Neutrophil (primary cell): ENCODE results near the gene MTREX.

ENCODE experiments used
- H3K27ac ChIP-seq: fragments of 200-600 bp; sonication (generic); 2 replicates; pipeline ENCODE4 v1.5.1; 2016; ENCODE audit warnings: mild to moderate bottlenecking, moderate library complexity
- H3K27me3 ChIP-seq: fragments of 200-600 bp; sonication (generic); 2 replicates; pipeline ENCODE4 v1.6.0; 2016; ENCODE audit warnings: mild to moderate bottlenecking
- H3K36me3 ChIP-seq: fragments of 200-600 bp; sonication (generic); 2 replicates; pipeline ENCODE4 v1.5.1; 2017
- H3K4me1 ChIP-seq, 2 experiments: fragments of 200-600 bp in 1 of 2; sonication (generic) in 1 of 2; 1 replicate in 1 of 2; 2 replicates in 1 of 2; pipeline versions ENCODE4 v1.5.1 to v1.6.1; 2013 to 2016; ENCODE audit warnings: low read depth in 1 of 2, low read length in 1 of 2, mild to moderate bottlenecking in 1 of 2, moderate library complexity in 1 of 2; ENCODE audit not compliant: control insufficient read depth in 1 of 2, insufficient read depth in 1 of 2
- H3K4me3 ChIP-seq, 2 experiments: fragments of 200-600 bp in 1 of 2; sonication (generic) in 1 of 2; 1 replicate in 1 of 2; 2 replicates in 1 of 2; pipeline ENCODE4 v1.5.1; 2013 to 2016; ENCODE audit warnings: low read depth in 1 of 2, low read length in 1 of 2, mild to moderate bottlenecking in 1 of 2, moderate library complexity in 1 of 2
- H3K9me3 ChIP-seq: fragments of 200-600 bp; sonication (generic); 2 replicates; pipeline ENCODE4 v1.5.1; 2016
- CTCF ChIP-seq: fragments of 200-600 bp; sonication (generic); IDR thresholded peaks from 2 replicates; pipeline ENCODE4 v1.5.1; 2016; ENCODE audit warnings: antibody characterized with exemption

The MTREX gene

GRCh38 chr5:55471468-55471867, 163.7 kb downstream of the MTREX start:
- no peaks in the 10 kb centered on the region for H3K4me1 ChIP-seq
- H3K36me3 ChIP-seq: no peaks in the 10 kb centered on the region
- no peaks in the 10 kb centered on the region for H3K9me3 ChIP-seq
- no peaks in the 10 kb centered on the region for H3K27me3 ChIP-seq
- H3K4me3 ChIP-seq: no peak overlapping the region
- no peak for TF ChIP-seq CTCF
- no peak overlapping the region for H3K27ac ChIP-seq

- Histone ChIP-seq H3K27me3 (no peaks in the 10 kb centered on the region), H3K36me3 (no peaks in the 10 kb centered on the region), H3K9me3 (no peaks in the 10 kb centered on the region), H3K4me1 (no peaks in the 10 kb centered on the region), H3K4me3 (no peak overlapping the region), H3K27ac (no peak overlapping the region)
- no peak for TF ChIP-seq CTCF
Measured at GRCh38 chr5:55472642-55473041, 164.9 kb downstream of the MTREX start.
